Neural crest cell (in vitro differentiated cells): ENCODE measurements around the gene OR2AT4. TPM values are rescaled to one million over a fixed set of nuclear protein-coding genes. Genes with fewer than 3 reads are reported as not detected.

Source experiments
- DNase-seq: peaks from one replicate; pipeline ENCODE4 v3.0.0; 2021; ENCODE audit warnings: low read depth, mixed read lengths, low spot score
- H3K27ac Mint-ChIP-seq: one replicate; pipeline ENCODE4 v1.8.0; 2021; ENCODE audit warnings: mild to moderate bottlenecking, mixed read lengths; ENCODE audit not compliant: unreplicated experiment
- H3K27me3 Mint-ChIP-seq: 2 replicates; pipeline ENCODE4 v1.8.0; 2021; ENCODE audit warnings: low read depth, mild to moderate bottlenecking, mixed read lengths
- H3K36me3 Mint-ChIP-seq: 2 replicates; pipeline ENCODE4 v1.8.0; 2021; ENCODE audit warnings: low read depth, mild to moderate bottlenecking, mixed read lengths
- H3K4me1 Mint-ChIP-seq: 2 replicates; pipeline ENCODE4 v1.8.0; 2021; ENCODE audit warnings: mixed read lengths
- H3K4me3 Mint-ChIP-seq: one replicate; pipeline ENCODE4 v1.8.0; 2021; ENCODE audit warnings: mild to moderate bottlenecking, mixed read lengths
- H3K9me3 Mint-ChIP-seq: 2 replicates; pipeline ENCODE4 v1.8.0; 2021; ENCODE audit warnings: mixed read lengths
- long read RNA-seq: library from polyadenylated mRNA; unstranded; transcript quantifications from one replicate; pipeline ENCODE4 v2.0.0, GENCODE V29; 2020
- total RNA-seq: library from RNA; stranded (reverse); gene quantifications from 2 replicates; pipeline ENCODE4 v1.2.1, GENCODE V29; 2021
- TF ChIP-seq, protein P1 (sequence below): fragments of 200-600 bp; sonication (generic); conservative IDR thresholded peaks from 2 replicates; pipeline ENCODE4 v1.5.0; 2021; ENCODE audit warnings: antibody characterized with exemption, mild to moderate bottlenecking

Gene OR2AT4
- total RNA-seq: not detected in 2 replicates
- long read RNA-seq: 0 reads

DNA sequence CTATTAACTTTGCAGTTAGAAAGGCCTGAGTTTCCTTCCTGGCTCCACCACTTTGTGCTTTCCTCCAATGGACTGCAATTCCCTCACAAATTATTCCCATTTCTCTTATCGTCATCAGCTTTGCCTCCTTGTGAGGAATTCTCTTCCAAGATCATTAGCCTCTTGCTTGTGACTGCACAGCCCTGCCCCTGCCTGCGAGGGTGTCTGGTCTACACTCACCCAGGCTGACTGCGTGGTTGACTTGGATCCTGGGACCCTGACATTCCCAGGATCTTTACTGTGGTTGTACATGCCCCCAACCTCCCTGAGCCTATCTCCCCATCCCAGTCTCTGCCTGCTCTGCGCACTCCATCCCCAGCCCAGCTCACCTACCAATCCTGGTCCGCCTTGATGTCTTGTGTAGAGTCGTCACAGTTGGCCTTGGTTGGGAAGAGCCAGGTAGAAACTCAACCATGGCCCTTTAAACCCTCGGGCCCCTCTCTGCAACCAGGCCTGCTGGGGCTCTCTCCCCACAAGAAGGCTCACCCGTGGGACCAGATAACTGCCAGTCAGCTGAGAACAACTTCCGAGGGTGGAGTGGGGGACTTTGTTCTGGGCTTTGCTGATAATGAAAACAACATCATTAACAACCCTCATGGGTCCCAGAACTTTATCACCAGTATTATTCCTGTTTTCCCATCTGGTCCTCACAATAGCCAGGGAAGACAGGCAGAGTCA, at the start of gene OR2AT4:
Gene OR2AT4 (minus strand): TSS at position 421 of the 717 bp plus-strand sequence.
- Mint-ChIP-seq H3K9me3 (peaks cover 3% of the 10 kb centered on the region), H3K36me3 (peaks cover 2% of the 10 kb centered on the region), H3K4me3 (no peak within 1 kb of the TSS), H3K4me1 (no peaks in the 10 kb centered on the region), H3K27me3 (peaks cover 24% of the 10 kb centered on the region), H3K27ac (no peak within 1 kb of the TSS)
- no peak for DNase-seq
- TF ChIP-seq, protein P1, sequence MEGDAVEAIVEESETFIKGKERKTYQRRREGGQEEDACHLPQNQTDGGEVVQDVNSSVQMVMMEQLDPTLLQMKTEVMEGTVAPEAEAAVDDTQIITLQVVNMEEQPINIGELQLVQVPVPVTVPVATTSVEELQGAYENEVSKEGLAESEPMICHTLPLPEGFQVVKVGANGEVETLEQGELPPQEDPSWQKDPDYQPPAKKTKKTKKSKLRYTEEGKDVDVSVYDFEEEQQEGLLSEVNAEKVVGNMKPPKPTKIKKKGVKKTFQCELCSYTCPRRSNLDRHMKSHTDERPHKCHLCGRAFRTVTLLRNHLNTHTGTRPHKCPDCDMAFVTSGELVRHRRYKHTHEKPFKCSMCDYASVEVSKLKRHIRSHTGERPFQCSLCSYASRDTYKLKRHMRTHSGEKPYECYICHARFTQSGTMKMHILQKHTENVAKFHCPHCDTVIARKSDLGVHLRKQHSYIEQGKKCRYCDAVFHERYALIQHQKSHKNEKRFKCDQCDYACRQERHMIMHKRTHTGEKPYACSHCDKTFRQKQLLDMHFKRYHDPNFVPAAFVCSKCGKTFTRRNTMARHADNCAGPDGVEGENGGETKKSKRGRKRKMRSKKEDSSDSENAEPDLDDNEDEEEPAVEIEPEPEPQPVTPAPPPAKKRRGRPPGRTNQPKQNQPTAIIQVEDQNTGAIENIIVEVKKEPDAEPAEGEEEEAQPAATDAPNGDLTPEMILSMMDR: no peak

DNA sequence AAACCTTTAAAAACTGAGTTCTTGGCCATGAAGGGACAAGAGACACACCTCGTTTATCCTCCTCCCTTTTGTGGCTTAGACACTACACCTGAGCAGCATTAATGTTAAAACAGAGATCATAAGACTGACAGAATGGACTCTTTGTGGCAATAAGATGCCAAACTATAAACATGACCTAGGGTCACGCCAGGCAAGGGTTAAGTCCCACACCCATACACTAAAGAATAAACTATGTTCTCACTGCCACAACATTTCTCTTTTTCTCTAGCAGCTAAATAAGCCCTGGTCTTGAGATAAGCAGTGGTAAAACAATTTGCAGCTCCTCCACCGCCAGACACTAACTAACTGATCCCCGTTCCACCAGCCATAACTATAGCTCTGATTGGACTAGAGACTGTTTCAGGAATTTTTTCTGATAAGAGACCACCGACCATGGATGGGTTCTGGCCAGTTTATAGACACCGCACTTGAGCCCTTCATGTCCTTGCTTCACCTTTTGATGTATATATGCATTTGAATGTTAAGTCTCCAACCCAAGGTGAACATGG, 49.4 kb upstream of the OR2AT4 start:
- H3K27me3 Mint-ChIP-seq: no peaks in the 10 kb centered on the region
- no peak overlapping the region for H3K4me3 Mint-ChIP-seq
- no peaks in the 10 kb centered on the region for H3K36me3 Mint-ChIP-seq
- no peaks in the 10 kb centered on the region for H3K9me3 Mint-ChIP-seq
- H3K27ac Mint-ChIP-seq: no peak overlapping the region
- TF ChIP-seq, protein P1: no peak
- DNase-seq: no peak
- peaks cover 10% of the 10 kb centered on the region for H3K4me1 Mint-ChIP-seq

DNA sequence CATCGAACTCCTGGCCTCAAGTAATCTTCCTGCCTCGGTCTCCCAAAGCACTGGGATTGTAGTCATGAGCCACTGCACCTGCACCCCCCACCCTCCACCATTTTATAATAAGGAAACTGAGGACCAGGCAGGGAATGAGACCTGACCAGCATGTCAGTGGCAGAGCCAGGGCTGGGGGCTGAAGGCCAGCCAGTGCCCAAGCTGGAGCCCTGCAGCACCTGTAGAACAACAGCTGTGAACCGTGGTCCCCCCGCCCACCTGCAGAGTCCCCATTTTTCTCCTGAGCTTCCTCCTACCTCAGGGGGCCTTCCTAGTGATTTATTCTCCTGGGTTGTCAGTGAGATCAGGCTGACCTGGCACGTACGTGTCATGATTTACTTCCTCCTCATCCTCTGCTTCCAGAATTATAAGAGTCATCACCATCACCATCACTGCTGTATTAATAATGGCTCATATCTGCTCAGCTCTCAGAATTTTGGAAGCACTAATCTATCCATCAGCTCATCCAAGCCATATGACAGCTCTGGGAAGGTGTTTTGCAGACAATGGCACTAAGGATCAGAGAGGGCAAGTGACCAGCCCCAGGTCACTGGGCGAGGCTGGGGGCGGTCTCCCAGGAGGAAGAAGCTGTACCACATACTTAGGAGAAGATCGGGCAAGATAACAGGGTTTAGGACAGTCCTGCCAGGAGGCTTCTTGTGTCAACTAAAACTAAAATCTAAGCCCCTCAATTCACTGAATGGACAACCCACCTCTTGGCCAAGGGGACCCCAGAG, 48.7 kb upstream of the OR2AT4 start:
- no peaks in the 10 kb centered on the region for H3K9me3 Mint-ChIP-seq
- TF ChIP-seq, protein P1: no peak
- no peaks in the 10 kb centered on the region for H3K36me3 Mint-ChIP-seq
- H3K27me3 Mint-ChIP-seq: no peaks in the 10 kb centered on the region
- peaks cover 10% of the 10 kb centered on the region for H3K4me1 Mint-ChIP-seq
- DNase-seq: no peak
- H3K4me3 Mint-ChIP-seq: no peak overlapping the region
- H3K27ac Mint-ChIP-seq: no peak overlapping the region

DNA sequence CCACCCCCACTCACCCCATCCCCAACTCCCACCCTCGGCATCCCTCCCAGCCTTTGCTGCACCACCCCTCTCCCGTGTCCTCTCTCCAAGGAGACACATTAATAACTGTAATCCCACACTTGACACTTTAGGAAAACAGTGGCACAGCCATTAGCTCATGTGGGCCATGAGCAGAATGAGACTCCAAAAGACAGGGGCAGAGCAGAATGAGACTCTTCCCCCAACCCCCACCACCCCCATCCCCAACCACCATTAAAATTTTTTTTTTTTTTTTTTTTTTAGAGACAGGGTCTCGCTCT, 48.0 kb upstream of the OR2AT4 start:
- no peak overlapping the region for H3K4me3 Mint-ChIP-seq
- H3K36me3 Mint-ChIP-seq: no peaks in the 10 kb centered on the region
- H3K27me3 Mint-ChIP-seq: no peaks in the 10 kb centered on the region
- no peaks in the 10 kb centered on the region for H3K9me3 Mint-ChIP-seq
- TF ChIP-seq, protein P1: no peak
- H3K4me1 Mint-ChIP-seq: peaks cover 10% of the 10 kb centered on the region
- no peak for DNase-seq
- H3K27ac Mint-ChIP-seq: no peak overlapping the region

DNA sequence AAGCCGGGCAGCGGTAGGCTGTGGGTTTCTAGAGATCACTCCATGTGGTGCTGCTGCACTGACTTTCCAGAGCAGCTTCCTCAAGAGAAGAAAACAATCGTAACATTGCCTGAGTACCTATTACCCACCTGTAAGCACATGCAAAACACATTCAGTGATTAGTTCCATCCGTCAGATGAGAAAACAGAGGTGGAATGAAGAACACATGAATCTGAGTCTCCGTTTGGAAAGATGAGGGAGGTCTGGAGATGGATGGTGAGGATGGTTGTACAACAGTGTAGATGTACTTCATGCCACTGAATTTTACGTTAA, 46.7 kb upstream of the OR2AT4 start:
- TF ChIP-seq, protein P1: no peak
- no peak for DNase-seq
- Mint-ChIP-seq H3K4me1 (peaks cover 10% of the 10 kb centered on the region), H3K27ac (no peak overlapping the region), H3K4me3 (no peak overlapping the region), H3K9me3 (no peaks in the 10 kb centered on the region), H3K27me3 (peaks cover 4% of the 10 kb centered on the region), H3K36me3 (no peaks in the 10 kb centered on the region)
